Stimulated activated naive CD8-positive, alpha-beta T cell treated with anti-CD3 and anti-CD28 coated beads, Interleukin-15, Interleukin-2, amounts not matched to agents 100 ng/mL and 50 ng/mL, for 24 hours (primary cell): ENCODE results near the gene SCT.

Source experiments
- H3K27ac Mint-ChIP-seq: one replicate; pipeline ENCODE4 v1.8.0; 2021; ENCODE audit warnings: mild to moderate bottlenecking, mixed read lengths
- H3K27me3 Mint-ChIP-seq: one replicate; pipeline ENCODE4 v1.8.0; 2021; ENCODE audit warnings: mixed read lengths
- H3K36me3 Mint-ChIP-seq: one replicate; pipeline ENCODE4 v1.8.0; 2021; ENCODE audit warnings: low read depth, mixed read lengths
- H3K4me1 Mint-ChIP-seq: one replicate; pipeline ENCODE4 v1.8.0; 2021; ENCODE audit warnings: low read depth, mixed read lengths
- H3K4me3 Mint-ChIP-seq: one replicate; pipeline ENCODE4 v1.8.0; 2021; ENCODE audit warnings: mild to moderate bottlenecking, mixed read lengths
- H3K9me3 Mint-ChIP-seq: one replicate; pipeline ENCODE4 v1.8.0; 2021; ENCODE audit warnings: mixed read lengths

Gene SCT

DNA sequence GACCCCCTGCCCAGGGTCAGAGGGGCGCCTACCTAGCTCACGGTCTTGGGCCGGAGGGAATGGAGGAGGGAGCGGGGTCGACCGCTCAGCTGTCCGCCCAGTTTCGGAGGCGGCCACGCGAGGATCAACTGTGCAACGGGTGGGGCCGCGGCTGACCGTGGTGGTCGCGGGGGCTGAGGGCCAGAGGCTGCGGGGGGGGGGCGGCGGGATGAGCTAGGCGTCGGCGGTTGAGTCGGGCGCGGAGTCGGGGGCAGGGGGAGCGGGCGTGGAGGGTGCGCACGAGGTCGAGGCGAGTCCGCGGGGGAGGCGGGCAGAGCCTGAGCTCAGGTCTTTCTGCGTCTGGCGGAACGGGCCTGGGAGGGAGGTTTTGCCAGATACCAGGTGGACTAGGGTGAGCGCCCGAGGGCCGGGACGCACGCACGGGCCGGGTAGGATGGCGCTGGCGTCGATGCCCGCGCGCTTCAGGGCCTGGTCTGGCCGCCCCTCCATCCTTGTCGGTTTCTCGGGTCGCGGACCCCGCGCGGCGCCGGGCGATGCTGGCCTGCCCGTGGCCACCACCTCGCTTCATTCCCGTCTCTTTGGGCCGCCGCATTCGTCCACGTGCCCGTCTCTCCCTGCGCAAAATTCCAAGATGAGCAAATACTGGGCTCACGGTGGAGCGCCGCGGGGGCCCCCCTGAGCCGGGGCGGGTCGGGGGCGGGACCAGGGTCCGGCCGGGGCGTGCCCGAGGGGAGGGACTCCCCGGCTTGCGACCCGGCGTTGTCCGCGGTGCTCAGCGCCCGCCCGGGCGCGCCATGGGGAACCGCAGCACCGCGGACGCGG, 9.7 kb upstream of the SCT start, which contains the start of gene DRD4:
Gene DRD4, plus strand, starts transcription at position 759 of the 822 bp plus-strand sequence. Its CDS starts 36 bp downstream, at position 795.
- no peak within 1 kb of the TSS for H3K27ac Mint-ChIP-seq
- H3K27me3 Mint-ChIP-seq, result peaks cover 26% of the 10 kb centered on the region
- peak within 1 kb of the TSS; percentile 17 for H3K4me3 Mint-ChIP-seq

DNA sequence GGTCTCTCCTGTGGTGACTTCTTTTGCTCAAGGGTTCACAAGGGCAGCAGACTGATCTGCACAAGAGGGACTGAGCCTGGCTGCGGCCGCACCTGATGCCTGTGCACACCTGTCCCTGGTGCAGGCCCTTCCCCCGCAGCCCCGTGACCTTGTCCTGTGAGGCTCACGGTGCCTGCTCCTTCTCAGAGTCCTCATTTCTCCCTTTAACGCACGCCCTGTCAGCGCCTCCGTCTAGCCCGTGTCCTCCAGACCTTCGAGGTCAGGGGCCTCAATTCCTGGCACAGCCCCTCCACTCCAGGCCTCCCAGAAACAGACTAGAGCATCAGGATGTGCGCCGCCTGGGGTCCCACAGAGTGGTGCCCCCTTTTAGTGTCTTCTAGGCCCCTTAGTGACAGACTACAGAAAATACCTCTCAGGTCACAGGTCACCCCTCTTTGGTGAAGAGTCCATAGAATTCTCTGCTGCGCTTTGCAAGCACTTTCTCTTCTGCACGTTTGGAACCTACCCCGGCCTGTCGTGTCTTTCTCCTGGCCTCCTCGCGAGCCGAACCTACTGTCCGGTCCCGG, 9.0 kb upstream of the SCT start:
- no peaks in the 10 kb centered on the region for H3K36me3 Mint-ChIP-seq
- H3K4me3 Mint-ChIP-seq, result no peak overlapping the region
- H3K27me3 Mint-ChIP-seq, result peaks cover 26% of the 10 kb centered on the region
- no peaks in the 10 kb centered on the region for H3K9me3 Mint-ChIP-seq
- H3K4me1 Mint-ChIP-seq, result peaks cover 21% of the 10 kb centered on the region
- no peak overlapping the region for H3K27ac Mint-ChIP-seq

More for the DNA sequence above, 9.7 kb upstream of the SCT start, which contains the start of gene DRD4:
- no peaks in the 10 kb centered on the region for H3K9me3 Mint-ChIP-seq
- H3K36me3 Mint-ChIP-seq, result peaks cover 1% of the 10 kb centered on the region
- H3K4me1 Mint-ChIP-seq, result peaks cover 21% of the 10 kb centered on the region

DNA sequence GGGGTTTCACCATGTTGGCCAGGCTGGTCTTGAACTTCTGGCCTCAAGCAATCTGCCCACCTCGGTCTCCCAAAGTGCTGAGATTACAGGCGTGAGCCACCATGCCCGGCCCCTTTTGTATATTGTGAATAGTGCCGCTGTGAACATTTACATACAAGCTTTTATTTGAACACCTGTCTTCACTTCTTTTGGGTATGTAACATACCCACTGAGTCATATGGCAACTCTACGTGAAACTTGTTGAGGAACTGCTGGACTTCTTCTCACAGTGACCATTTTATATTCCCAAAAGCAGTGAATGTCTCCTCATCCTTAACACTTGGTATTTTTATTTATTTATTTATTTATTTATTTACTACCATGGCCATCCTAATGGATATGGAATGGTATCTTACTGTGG, 3.9 kb upstream of the SCT start:
- Mint-ChIP-seq H3K4me1 (peaks cover 23% of the 10 kb centered on the region), H3K9me3 (no peaks in the 10 kb centered on the region), H3K27ac (no peak overlapping the region), H3K27me3 (peaks cover 20% of the 10 kb centered on the region), H3K4me3 (no peak overlapping the region), H3K36me3 (no peaks in the 10 kb centered on the region)

DNA sequence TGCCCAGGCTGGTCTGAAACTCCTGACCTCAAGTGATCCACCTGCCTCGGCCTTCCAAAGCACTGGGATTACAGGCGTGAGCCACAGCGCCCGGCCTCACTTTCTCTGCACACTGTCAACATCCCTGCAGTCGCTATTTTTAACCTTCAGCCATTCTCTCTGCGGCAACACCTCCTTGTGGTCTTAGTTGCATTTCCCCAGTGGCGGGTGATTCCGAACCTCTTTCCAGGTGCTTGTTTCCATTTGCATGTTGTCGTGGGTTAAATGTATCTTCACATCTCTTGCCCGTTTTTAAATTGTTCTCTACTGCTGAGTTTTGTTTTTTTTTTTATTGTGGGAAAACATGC, 2.2 kb upstream of the SCT start:
- peak overlapping the region; percentile 57 for H3K4me3 Mint-ChIP-seq
- H3K9me3 Mint-ChIP-seq, result no peaks in the 10 kb centered on the region
- H3K4me1 Mint-ChIP-seq, result peaks cover 23% of the 10 kb centered on the region
- H3K27me3 Mint-ChIP-seq, result peaks cover 20% of the 10 kb centered on the region
- no peaks in the 10 kb centered on the region for H3K36me3 Mint-ChIP-seq
- H3K27ac Mint-ChIP-seq, result peak overlapping the region; percentile 73

DNA sequence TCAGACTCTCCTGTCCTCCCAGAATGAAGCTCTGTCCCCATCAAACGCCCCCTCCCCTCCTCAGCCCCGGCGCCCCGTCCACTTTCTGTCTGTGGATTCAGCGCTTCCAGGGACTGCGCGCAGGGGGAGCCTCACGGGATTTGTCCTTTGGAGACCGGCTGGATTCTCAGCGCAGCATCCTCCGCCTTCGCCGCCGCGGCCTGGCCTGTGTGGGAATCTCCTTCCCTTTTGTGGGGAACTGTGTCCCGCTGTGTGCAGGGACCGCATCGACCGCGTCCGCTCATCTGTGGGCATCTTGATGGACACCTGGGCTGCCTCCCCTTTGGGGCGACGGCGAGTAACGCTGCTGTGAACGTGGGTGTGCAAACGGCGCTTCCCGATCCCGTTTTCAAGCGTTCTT, 1.1 kb upstream of the SCT start:
- Mint-ChIP-seq H3K4me1 (peaks cover 23% of the 10 kb centered on the region), H3K9me3 (no peaks in the 10 kb centered on the region), H3K27ac (peak overlapping the region; percentile 73), H3K36me3 (no peaks in the 10 kb centered on the region), H3K4me3 (peak overlapping the region; percentile 57), H3K27me3 (peaks cover 20% of the 10 kb centered on the region)

DNA sequence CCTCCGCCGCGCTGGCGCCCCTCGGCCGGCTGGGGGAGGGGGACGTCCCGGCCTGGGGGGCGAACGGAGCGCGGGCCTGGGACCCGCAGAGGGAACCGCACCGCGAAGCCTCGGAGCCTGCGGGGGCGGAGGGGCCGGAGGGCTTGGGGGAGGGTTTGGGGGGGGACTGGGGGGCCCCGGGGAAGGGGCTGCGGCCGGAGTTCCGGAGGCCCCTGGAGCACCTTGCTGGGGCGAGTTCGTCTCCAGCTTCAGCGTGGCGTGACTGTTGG, 261 bp upstream of the SCT start:
- peaks cover 23% of the 10 kb centered on the region for H3K4me1 Mint-ChIP-seq
- no peak overlapping the region for H3K27ac Mint-ChIP-seq
- no peaks in the 10 kb centered on the region for H3K9me3 Mint-ChIP-seq
- no peak overlapping the region for H3K4me3 Mint-ChIP-seq
- peaks cover 20% of the 10 kb centered on the region for H3K27me3 Mint-ChIP-seq
- H3K36me3 Mint-ChIP-seq, result no peaks in the 10 kb centered on the region

DNA sequence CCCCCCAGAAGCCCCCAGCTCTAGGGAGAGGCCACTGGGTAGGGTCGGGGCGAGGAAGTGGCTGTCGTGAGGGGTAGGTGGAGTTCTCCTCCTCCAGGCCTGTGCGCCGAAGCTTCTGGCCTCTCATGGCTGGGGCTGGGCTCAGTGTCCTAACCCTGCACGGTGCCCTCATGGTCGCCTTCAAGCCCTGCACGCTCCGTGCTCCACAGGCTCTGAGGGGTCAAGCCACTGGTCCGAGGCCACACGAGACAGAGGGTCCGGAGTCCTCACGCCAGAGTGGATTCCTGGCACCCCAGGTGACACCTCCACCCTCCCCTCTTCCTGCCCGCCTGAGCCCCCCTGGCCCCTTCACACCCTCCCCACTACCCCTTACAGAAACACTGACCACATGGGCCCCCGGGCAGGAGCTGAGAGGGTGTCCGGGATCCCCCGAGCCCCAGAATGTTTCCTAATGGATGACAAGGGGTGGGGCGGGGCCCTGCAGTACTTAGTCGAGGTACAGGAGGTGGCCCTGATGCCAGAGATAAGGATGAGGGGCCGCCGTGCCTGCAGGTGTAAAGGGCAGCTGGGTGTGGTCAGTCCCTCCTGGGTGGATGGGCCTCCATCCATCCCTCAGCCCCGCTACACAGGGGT, 1.2 kb downstream of the SCT start:
- Mint-ChIP-seq H3K36me3 (no peaks in the 10 kb centered on the region), H3K27ac (no peak overlapping the region), H3K4me3 (no peak overlapping the region), H3K4me1 (peaks cover 23% of the 10 kb centered on the region), H3K27me3 (peaks cover 20% of the 10 kb centered on the region), H3K9me3 (no peaks in the 10 kb centered on the region)

DNA sequence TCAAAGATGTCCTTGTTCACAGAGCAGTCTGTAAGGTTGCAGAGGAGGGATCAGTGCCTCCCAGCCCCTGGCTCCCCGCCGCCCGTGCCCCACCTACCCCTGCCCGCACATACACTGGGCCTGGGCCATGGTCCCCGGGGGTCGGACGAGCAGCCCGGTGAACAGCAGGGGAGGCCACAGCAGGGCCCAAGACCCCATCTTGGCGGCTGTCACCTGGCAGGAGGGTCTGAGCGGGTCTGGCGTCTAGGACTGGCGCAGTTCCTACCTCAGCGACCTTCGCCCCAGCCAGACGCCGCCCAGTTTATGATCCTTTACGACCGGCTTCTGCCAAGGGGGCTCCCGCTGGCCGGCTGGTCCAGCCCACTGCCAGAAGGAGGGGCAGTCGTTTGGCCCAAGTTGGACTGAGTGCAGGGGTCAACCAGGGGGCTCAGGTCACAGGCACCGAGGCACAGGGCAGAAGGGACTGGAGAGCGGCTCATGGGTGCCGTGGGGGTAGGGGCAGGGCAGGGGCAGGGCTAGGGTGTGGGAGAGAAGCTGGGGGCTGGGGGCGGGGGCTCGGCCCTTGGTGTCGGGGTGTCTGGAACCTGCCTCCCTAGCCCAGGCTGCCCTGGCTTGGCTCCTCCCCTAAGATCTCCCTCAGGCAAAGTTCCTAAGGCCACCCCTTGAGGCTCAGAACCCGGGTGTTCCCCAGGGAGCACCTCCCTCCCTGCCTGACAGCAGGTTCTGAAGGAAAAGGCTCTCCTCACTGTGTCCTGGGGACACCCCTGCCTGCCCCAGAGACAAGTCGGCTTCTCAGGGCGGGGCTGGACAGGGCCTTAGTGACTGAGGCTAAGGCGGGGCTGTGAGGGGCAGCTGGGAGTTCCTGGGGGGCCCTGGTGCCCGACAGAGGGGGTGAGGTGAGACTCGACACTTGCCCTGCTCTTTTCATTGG, 2.0 kb downstream of the SCT start, which contains the start of gene CDHR5:
Gene CDHR5, minus strand, starts transcription at position 251 of the 931 bp plus-strand sequence. Its CDS starts 53 bp downstream, at position 198.
- Mint-ChIP-seq H3K4me3 (no peak within 1 kb of the TSS), H3K9me3 (no peaks in the 10 kb centered on the region), H3K4me1 (peaks cover 23% of the 10 kb centered on the region), H3K27ac (no peak within 1 kb of the TSS), H3K27me3 (peaks cover 20% of the 10 kb centered on the region), H3K36me3 (no peaks in the 10 kb centered on the region)

DNA sequence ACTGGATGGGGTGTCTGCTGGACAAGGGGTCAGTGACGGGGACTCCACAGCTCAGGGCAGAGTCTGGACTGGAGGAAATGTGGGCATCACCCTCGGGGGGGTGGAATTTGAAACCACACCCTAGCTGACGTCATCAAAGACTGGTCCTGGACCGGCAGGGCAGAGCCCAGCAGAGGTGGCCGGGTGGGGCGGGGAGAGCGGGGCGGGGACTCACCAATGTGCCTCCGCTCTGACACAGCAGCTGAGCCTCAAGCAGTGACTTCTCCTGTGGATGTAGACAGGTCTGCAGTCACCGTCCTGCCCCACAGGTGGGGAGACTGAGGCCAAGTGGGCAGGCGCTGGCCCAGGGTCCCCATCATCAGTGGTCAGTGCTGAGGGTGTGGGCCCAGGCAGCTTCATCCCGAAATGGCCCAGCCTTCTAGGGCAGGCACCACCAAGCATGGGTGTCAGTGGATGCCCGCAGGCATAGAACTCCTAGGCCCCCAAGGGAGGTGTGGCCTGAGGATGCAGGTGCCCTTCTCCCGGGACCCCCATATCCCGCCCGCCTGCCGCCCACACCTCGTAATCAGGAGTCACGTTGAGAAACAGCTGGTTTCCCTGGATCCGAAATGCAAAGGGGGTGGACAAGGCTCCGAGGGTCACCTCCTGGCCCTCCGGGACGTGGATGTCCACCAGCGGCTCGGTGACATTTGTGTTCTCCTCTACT, 2.8 kb downstream of the SCT start:
- H3K27ac Mint-ChIP-seq, result no peak overlapping the region
- H3K4me1 Mint-ChIP-seq, result peaks cover 17% of the 10 kb centered on the region
- peaks cover 16% of the 10 kb centered on the region for H3K27me3 Mint-ChIP-seq
- no peaks in the 10 kb centered on the region for H3K36me3 Mint-ChIP-seq
- H3K9me3 Mint-ChIP-seq, result no peaks in the 10 kb centered on the region
- no peak overlapping the region for H3K4me3 Mint-ChIP-seq

DNA sequence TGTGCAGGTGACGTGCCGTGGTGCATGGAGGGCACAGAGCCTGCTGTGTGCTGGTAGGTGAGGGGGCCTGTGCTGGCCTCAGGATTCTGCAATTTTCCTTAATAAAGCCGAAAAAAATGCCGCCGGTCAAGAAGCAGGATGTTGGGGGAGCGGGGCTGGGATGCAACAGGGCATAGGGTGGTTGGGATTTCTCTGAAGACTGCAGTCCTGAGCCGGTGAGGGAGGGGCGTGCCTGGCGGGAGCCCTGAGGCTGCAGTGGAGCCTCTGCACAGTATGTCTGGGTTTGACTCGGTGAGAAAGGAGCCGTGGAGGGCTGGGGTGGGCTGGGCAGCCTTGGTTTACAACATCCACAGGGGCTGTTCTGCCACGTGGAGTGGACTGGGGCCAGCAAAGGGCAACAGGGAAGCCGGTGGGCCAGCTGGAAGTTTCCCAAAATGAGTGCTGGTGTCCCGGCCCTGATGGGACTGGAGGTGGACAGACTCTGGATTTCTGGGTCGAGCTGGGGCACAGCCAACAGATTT, 3.6 kb downstream of the SCT start:
- H3K27me3 Mint-ChIP-seq, result peaks cover 10% of the 10 kb centered on the region
- H3K36me3 Mint-ChIP-seq, result no peaks in the 10 kb centered on the region
- no peak overlapping the region for H3K4me3 Mint-ChIP-seq
- H3K4me1 Mint-ChIP-seq, result peaks cover 9% of the 10 kb centered on the region
- H3K9me3 Mint-ChIP-seq, result no peaks in the 10 kb centered on the region
- H3K27ac Mint-ChIP-seq, result peak overlapping the region; percentile 49

DNA sequence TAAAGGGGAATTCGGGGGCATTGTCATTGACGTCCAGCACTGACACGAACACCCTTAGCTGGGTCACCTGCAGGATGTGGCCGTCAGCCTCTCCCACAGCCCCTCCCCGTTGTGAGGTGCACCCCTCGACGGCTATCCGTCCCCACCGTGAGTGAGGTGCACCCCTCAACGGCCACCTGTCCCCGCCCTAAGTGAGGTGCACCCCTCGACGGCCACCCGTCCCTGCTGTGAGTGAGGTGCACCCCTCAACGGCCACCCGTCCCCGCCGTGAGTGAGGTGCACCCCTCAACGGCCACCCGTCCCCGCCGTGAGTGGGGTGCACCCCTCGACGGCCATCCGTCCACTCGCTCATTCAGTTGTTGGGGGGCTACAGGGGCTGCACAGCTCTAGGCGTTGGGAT, 5.1 kb downstream of the SCT start:
- Mint-ChIP-seq H3K27me3 (no peaks in the 10 kb centered on the region), H3K27ac (no peak overlapping the region), H3K36me3 (no peaks in the 10 kb centered on the region), H3K4me3 (no peak overlapping the region), H3K4me1 (no peaks in the 10 kb centered on the region), H3K9me3 (no peaks in the 10 kb centered on the region)

DNA sequence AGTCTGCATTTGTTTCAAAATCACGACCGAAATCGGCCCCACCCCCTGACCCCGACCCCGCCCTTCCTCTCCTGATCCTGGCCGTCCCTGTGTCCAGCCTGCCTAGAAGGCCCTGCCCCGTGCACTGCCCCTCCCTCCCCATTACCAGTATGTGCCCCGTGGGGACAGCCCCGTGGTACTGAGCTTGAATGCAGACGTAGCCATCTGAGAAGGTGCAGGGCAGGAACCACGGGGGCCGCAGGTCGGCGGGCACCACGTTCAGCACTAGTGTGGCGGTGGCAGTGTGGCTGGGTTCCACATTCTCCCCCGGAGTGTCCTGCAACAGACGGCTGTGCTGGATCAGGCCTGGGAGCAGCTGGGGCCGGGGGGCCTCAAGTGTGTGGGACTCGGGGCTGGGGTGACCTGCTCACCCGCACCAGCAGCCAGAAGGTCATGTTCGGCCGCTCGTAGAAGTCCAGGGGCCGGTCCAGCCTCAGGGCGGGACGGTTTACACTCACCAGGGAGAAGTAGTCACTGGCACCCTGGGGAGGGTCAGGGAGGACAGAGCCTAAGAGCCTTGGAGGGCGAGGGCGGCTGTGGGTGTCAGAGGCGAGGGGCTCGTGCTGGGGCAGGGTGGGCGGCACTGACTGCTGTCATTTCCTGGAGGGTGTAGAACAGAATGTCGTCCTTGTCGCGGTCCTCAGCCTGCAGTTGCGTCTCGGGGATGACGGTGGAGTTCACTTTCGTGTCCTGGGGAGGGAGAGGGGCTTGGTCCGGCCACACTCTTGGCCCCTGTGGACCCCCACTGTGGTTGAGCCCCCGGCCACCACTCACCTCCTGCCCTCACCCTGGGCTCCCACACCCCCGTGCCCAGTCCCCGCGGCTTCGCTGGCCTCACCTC, 5.8 kb downstream of the SCT start:
- Mint-ChIP-seq H3K4me1 (peaks cover 5% of the 10 kb centered on the region), H3K4me3 (no peak overlapping the region), H3K27me3 (no peaks in the 10 kb centered on the region), H3K27ac (no peak overlapping the region), H3K36me3 (no peaks in the 10 kb centered on the region), H3K9me3 (no peaks in the 10 kb centered on the region)

DNA sequence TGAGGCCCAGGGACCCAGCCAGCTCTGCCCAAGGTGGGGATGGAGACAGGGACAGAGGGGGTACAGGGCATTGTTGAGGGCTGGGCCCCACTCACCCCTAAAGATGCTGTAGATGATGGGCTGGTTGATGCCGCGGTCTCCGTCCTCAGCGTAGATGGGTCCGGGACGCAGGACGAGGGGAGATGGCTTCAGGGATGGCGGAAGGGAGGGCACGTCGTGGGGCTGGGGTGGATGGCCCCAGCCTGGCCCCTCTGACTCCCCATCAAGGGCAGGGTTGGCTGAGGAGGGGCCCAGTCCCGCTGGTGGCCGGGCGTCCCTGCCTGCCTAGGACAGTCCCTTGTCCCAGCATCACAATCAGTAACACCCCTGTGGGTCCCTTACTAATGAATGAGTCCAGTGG, 6.8 kb downstream of the SCT start:
- Mint-ChIP-seq H3K27ac (no peak overlapping the region), H3K9me3 (no peaks in the 10 kb centered on the region), H3K27me3 (no peaks in the 10 kb centered on the region), H3K4me3 (no peak overlapping the region), H3K4me1 (peaks cover 13% of the 10 kb centered on the region), H3K36me3 (no peaks in the 10 kb centered on the region)
